ENCODE measurements around the gene MRPL22. TPM values are rescaled to one million over a fixed set of nuclear protein-coding genes. Genes with fewer than 3 reads are reported as not detected.
A peak's percentile ranks its signal among the peaks of the same experiment; 100 is the strongest.

The MRPL22 gene
- total RNA-seq, 4 donors from 2014 or later, result 12.2 to 18.1 (median 14.3) TPM

GRCh38 chr5:154944716-154945115 is 3.8 kb downstream of the MRPL22 start:
- DNase-seq (ENCODE audit: low spot score in 2 of 2), result no peak
- Histone ChIP-seq H3K9me3 (no peaks in the 10 kb centered on the region), H3K4me1 (peaks cover 0 to 86% (median 23%) of the 10 kb centered on the region in 4 donors), H3K36me3 (peaks cover 0 to 4% (median 0%) of the 10 kb centered on the region in 3 donors), H3K4me3 (no peak overlapping the region), H3K27me3 (no peaks in the 10 kb centered on the region), H3K27ac (peak overlapping the region in 1 of 4 donors; percentile 49)
- TF ChIP-seq POLR2A (IDR thresholded peaks at IDR 0.05) (no peak), EP300 (IDR thresholded peaks at IDR 0.05) (no peak), CTCF (IDR thresholded peaks at IDR 0.05) (no peak)

GRCh38 chr5:154945695-154946301 is 4.9 kb downstream of the MRPL22 start:
- Histone ChIP-seq H3K9me3 (no peaks in the 10 kb centered on the region), H3K36me3 (peaks cover 0 to 9% (median 0%) of the 10 kb centered on the region in 3 donors), H3K27me3 (no peaks in the 10 kb centered on the region), H3K27ac (peak overlapping the region in 2 of 4 donors; percentile 63 to 80), H3K4me3 (no peak overlapping the region), H3K4me1 (peaks cover 0 to 89% (median 23%) of the 10 kb centered on the region in 4 donors)
- WGBS, 2 donors, result 92 to 97% methylated on average over 2 of the region's 2 CpGs
- TF ChIP-seq POLR2A (IDR thresholded peaks at IDR 0.05) (no peak), CTCF (IDR thresholded peaks at IDR 0.05) (peak; percentile 50 to 57 (median 54))
- no peak for DNase-seq (ENCODE audit: low spot score in 2 of 2)

- H3K9me3 ChIP-seq, result no peaks in the 10 kb centered on the region
- no peaks in the 10 kb centered on the region for H3K27me3 ChIP-seq
- peak overlapping the region in 2 of 4 donors; percentile 46 to 80 for H3K27ac ChIP-seq
- peaks cover 0 to 24% (median 0%) of the 10 kb centered on the region in 3 donors for H3K36me3 ChIP-seq
- no peak for DNase-seq (ENCODE audit: low spot score in 2 of 2)
- peaks cover 0 to 77% (median 13%) of the 10 kb centered on the region in 4 donors for H3K4me1 ChIP-seq
- WGBS, 2 donors, result 49 to 63% methylated on average over 6 of the region's 6 CpGs
- peak in 1 of 2 donors; percentile 45 for TF ChIP-seq EP300 (IDR thresholded peaks at IDR 0.05)
- TF ChIP-seq CTCF (IDR thresholded peaks at IDR 0.05), result no peak
- no peak for TF ChIP-seq POLR2A (IDR thresholded peaks at IDR 0.05)
- H3K4me3 ChIP-seq, result no peak overlapping the region
Observed at GRCh38 chr5:154947778-154948177, 6.9 kb downstream of the MRPL22 start.

GRCh38 chr5:154948313-154948712 is 7.4 kb downstream of the MRPL22 start:
- TF ChIP-seq POLR2A (IDR thresholded peaks at IDR 0.05) (no peak), EP300 (IDR thresholded peaks at IDR 0.05) (no peak), CTCF (IDR thresholded peaks at IDR 0.05) (no peak)
- no peak overlapping the region for H3K4me3 ChIP-seq
- peak overlapping the region in 2 of 4 donors; percentile 46 to 80 for H3K27ac ChIP-seq
- H3K27me3 ChIP-seq, result no peaks in the 10 kb centered on the region
- no peaks in the 10 kb centered on the region for H3K9me3 ChIP-seq
- peaks cover 0 to 71% (median 9%) of the 10 kb centered on the region in 4 donors for H3K4me1 ChIP-seq
- H3K36me3 ChIP-seq, result peaks cover 0 to 21% (median 0%) of the 10 kb centered on the region in 3 donors
- WGBS, 2 donors, result 87% methylated on average over 4 of the region's 4 CpGs
- no peak for DNase-seq (ENCODE audit: low spot score in 2 of 2)

- Histone ChIP-seq H3K9me3 (no peaks in the 10 kb centered on the region), H3K4me3 (no peak overlapping the region), H3K27me3 (no peaks in the 10 kb centered on the region), H3K27ac (peak overlapping the region in 1 of 4 donors; percentile 37), H3K36me3 (peaks cover 0 to 25% (median 0%) of the 10 kb centered on the region in 3 donors), H3K4me1 (peaks cover 0 to 56% (median 9%) of the 10 kb centered on the region in 4 donors)
- TF ChIP-seq CTCF (IDR thresholded peaks at IDR 0.05), result no peak
- TF ChIP-seq EP300 (IDR thresholded peaks at IDR 0.05), result no peak
- no peak for TF ChIP-seq POLR2A (IDR thresholded peaks at IDR 0.05)
- WGBS, 2 donors, result 88 to 97% methylated on average over 2 of the region's 2 CpGs
- DNase-seq (ENCODE audit: low spot score in 2 of 2), result no peak
Observed at GRCh38 chr5:154949781-154950180, 8.9 kb downstream of the MRPL22 start.

All from tibial nerve (tissue), 4 donors.